Upper lobe of left lung (tissue), 6 donors: ENCODE results near the gene MICAL3. TPM values are rescaled to one million over a fixed set of nuclear protein-coding genes. Genes with fewer than 3 reads are reported as not detected.
A peak's percentile ranks its signal among the peaks of the same experiment; 100 is the strongest.
"Not testable (repeated sequence)": the region's sequence is repeated elsewhere in the genome, so short reads cannot be mapped to it uniquely, and the experiment has no call there.

ENCODE experiments used
- ATAC-seq, 2 donors: fragments of 200-7000 bp; cut with Tn5 transposase; one replicate each; pipeline ENCODE4 v1.9.1; 2022; ENCODE audit warnings: mild to moderate bottlenecking in 2 of 2, moderate library complexity in 2 of 2; ENCODE audit not compliant: low FRiP score in 2 of 2
- DNase-seq, 2 donors: peaks; one replicate each; pipeline ENCODE4 v3.0.0-alpha.2; 2019 to 2020
- H3K27ac ChIP-seq, 4 donors: fragments of 200-600 bp; sonication (generic); one replicate each; pipeline ENCODE4 v1.5.1; 2016 to 2019
- H3K27me3 ChIP-seq, 4 donors: fragments of 200-600 bp; sonication (generic); one replicate each; pipeline ENCODE4 v1.5.1; 2017 to 2019
- H3K36me3 ChIP-seq, 4 donors: fragments of 200-600 bp; sonication (generic); one replicate each; pipeline ENCODE4 v1.5.1; 2016 to 2019
- H3K4me1 ChIP-seq, 4 donors: fragments of 200-600 bp; sonication (generic); one replicate each; pipeline ENCODE4 v1.5.1; 2018 to 2019
- H3K4me3 ChIP-seq, 4 donors: fragments of 200-600 bp; sonication (generic); one replicate each; pipeline ENCODE4 v1.5.1; 2017 to 2019; ENCODE audit warnings: mild to moderate bottlenecking in 2 of 4, moderate library complexity in 1 of 4
- H3K9me3 ChIP-seq, 4 donors: fragments of 200-600 bp; sonication (generic); one replicate each; pipeline ENCODE4 v1.5.1; 2018 to 2019
- CTCF ChIP-seq, 6 experiments: fragments of 450-650 bp in 4 of 6; fragments of 200-600 bp in 2 of 6; sonication (generic) in 2 of 6; IDR thresholded peaks; one replicate each; pipeline ENCODE4 v1.5.1; 2016 to 2019; ENCODE audit warnings: antibody characterized with exemption in 6 of 6
- EP300 ChIP-seq, 4 donors: sonication (generic); formaldehyde crosslinking; IDR thresholded peaks; one replicate each; pipeline ENCODE4 v1.5.1; 2017; ENCODE audit warnings: antibody characterized with exemption in 4 of 4, control low read depth in 2 of 4
- POLR2A ChIP-seq, 4 donors: fragments of 450-650 bp; IDR thresholded peaks; one replicate each; pipeline ENCODE4 v1.5.1; 2016 to 2017; ENCODE audit warnings: antibody characterized with exemption in 4 of 4, mild to moderate bottlenecking in 2 of 4
- POLR2AphosphoS5 ChIP-seq, 2 donors: sonication (generic); formaldehyde crosslinking; IDR thresholded peaks; one replicate each; pipeline ENCODE4 v1.5.1; 2017; ENCODE audit warnings: antibody characterized with exemption in 2 of 2
- WGBS, 2 donors: methylation state at CpG; one replicate each; pipeline ENCODE4 v1.1.5; 2017 to 2018; 5-methylcytosine and 5-hydroxymethylcytosine counted together
- total RNA-seq, 6 donors: library from RNA; depleted of rRNA in 4 of 6; stranded (reverse); fragments of >200 nt in 4 of 6; gene quantifications; one replicate each; pipeline versions ENCODE4 v1.1.0 to v1.2.1, GENCODE V29; 2016 to 2021
- donor health status: DM: no; HTN: no; CAD: no; lungs with moderate emphysema.
- donor health status: DM: no; HTN: yes; CAD: no; lungs with severe emphysema.

The MICAL3 gene
- total RNA-seq, 6 donors from 2014 or later: 6.4 to 39.8 (median 23.4) TPM

GRCh38 chr22:17990942-17991341 is 33.4 kb downstream of the MICAL3 start:
- Histone ChIP-seq H3K27me3 (no peaks in the 10 kb centered on the region), H3K4me1 (peaks cover 0 to 12% (median 5%) of the 10 kb centered on the region in 4 donors), H3K9me3 (no peaks in the 10 kb centered on the region), H3K36me3 (no peaks in the 10 kb centered on the region), H3K27ac (no peak overlapping the region), H3K4me3 (no peak overlapping the region)
- peak in 1 of 2 donors; percentile 63 for DNase-seq
- no peak for TF ChIP-seq POLR2AphosphoS5 (IDR thresholded peaks at IDR 0.05)
- TF ChIP-seq EP300 (IDR thresholded peaks at IDR 0.05): no peak
- TF ChIP-seq CTCF (IDR thresholded peaks at IDR 0.05): no peak
- no peak for TF ChIP-seq POLR2A (IDR thresholded peaks at IDR 0.05)
- ATAC-seq: no peak
- 92 to 94% methylated on average over 8 of the region's 8 CpGs for WGBS, 2 donors

DNA sequence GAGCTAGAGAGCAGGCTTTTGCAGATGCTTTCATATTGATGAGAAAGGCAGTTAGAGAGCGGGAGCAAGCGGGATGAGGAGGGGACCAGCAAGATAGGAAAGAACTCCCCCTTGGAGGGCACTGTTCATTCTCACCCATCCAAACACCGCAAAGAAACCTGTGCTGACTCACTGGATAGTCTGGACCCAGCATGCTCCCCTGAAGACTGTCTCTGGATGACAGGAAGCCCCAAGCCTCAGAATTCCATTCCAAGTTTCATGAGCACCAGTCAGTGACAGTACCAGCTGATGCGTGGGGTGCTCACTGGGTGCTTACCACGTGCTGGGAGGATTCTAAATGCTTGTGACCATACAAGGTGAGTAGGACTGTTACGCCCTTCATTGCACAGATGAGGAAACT is 34.2 kb downstream of the MICAL3 start:
- H3K4me1 ChIP-seq: peaks cover 0 to 12% (median 5%) of the 10 kb centered on the region in 4 donors
- ATAC-seq (no peak), DNase-seq (no peak)
- H3K27ac ChIP-seq: no peak overlapping the region
- no peak for TF ChIP-seq EP300 (IDR thresholded peaks at IDR 0.05)
- no peaks in the 10 kb centered on the region for H3K9me3 ChIP-seq
- no peaks in the 10 kb centered on the region for H3K27me3 ChIP-seq
- H3K4me3 ChIP-seq: no peak overlapping the region
- 88 to 91% methylated on average over 6 of the region's 6 CpGs for WGBS, 2 donors
- H3K36me3 ChIP-seq: no peaks in the 10 kb centered on the region

DNA sequence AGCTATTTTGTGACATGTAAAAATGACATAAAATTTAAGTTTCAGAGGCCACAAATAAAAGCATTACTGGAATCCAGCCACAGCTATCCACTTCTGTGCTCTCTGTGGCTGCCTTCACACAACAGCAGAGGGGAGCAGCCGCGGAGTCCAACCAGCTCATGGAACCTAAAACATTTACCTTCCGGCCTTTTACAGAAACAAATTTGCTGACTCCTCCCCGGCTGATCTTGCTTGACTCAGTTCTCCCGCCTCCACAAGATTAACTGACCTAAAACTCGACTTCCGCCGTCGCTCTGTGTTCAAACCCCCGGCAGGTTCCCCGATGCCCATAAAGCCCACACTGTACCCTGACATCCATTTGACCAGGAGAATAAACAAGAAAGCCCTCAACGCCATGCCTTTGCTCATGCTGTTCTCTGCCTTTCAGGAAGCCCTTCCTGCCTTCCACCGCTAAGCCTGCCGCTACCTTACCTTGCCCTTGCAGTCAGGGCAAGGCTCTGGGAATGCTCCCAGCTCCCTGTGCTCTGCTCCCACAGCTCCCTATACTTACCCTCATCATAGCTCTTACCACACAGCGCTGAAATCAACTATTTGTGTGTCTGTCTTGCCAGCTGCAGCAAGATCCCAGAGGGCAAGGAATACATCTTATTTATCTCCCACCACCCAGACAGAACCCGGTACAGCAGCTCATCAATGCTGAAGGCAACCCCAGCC is 35.4 kb downstream of the MICAL3 start:
- TF ChIP-seq EP300 (IDR thresholded peaks at IDR 0.05) (no peak), POLR2A (IDR thresholded peaks at IDR 0.05) (no peak), CTCF (IDR thresholded peaks at IDR 0.05) (no peak), POLR2AphosphoS5 (IDR thresholded peaks at IDR 0.05) (no peak)
- peaks cover 0 to 12% (median 5%) of the 10 kb centered on the region in 4 donors for H3K4me1 ChIP-seq

DNA sequence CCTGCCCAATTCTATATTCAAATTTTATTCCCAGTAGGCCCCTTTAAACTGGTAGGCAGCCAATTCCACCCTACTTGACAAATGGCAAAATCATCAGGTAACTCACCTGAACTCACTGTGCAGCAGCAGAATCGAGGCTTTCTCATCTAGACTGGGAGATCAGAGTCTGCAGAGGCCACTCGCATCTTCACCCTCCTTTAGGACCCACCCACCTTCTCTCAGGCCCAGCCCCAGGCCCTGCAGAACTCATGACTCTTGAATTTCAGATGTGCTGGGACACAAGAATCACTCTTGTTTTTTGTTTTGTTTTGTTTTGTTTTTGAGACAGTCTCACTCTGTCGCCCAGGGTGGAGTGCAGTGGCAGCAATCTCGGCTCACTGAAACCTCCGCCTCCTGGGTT is 38.8 kb downstream of the MICAL3 start:
- Histone ChIP-seq H3K36me3 (no peaks in the 10 kb centered on the region), H3K4me1 (peaks cover 0 to 10% (median 6%) of the 10 kb centered on the region in 4 donors), H3K4me3 (no peak overlapping the region), H3K27ac (no peak overlapping the region), H3K27me3 (no peaks in the 10 kb centered on the region), H3K9me3 (no peaks in the 10 kb centered on the region)
- TF ChIP-seq POLR2A (IDR thresholded peaks at IDR 0.05) (no peak), EP300 (IDR thresholded peaks at IDR 0.05) (no peak), POLR2AphosphoS5 (IDR thresholded peaks at IDR 0.05) (no peak), CTCF (IDR thresholded peaks at IDR 0.05) (no peak)
- 78 to 88% methylated on average over 5 of the region's 5 CpGs for WGBS, 2 donors
- DNase-seq: no peak
- no peak for ATAC-seq

More for the DNA sequence above, 35.4 kb downstream of the MICAL3 start:
- DNase-seq (no peak), ATAC-seq (no peak)
- Histone ChIP-seq H3K27ac (no peak overlapping the region), H3K9me3 (no peaks in the 10 kb centered on the region), H3K4me3 (no peak overlapping the region), H3K36me3 (no peaks in the 10 kb centered on the region), H3K27me3 (no peaks in the 10 kb centered on the region)
- 90 to 91% methylated on average over 16 of the region's 16 CpGs for WGBS, 2 donors

- peaks cover 0 to 15% (median 11%) of the 10 kb centered on the region in 4 donors for H3K4me1 ChIP-seq
- 76% methylated on average over 11 of the region's 11 CpGs for WGBS, 2 donors
- not testable (repeated sequence) for H3K36me3 ChIP-seq, ATAC-seq, H3K9me3 ChIP-seq, H3K4me3 ChIP-seq, H3K27ac ChIP-seq, H3K27me3 ChIP-seq
- DNase-seq: peak in 1 of 2 donors; percentile 69
Measured at GRCh38 chr22:17985071-17985470, 39.3 kb downstream of the MICAL3 start.

GRCh38 chr22:17984114-17984513 is 40.2 kb downstream of the MICAL3 start:
- Histone ChIP-seq H3K27ac (no peak overlapping the region), H3K4me1 (peaks cover 3 to 17% (median 14%) of the 10 kb centered on the region in 4 donors), H3K27me3 (no peaks in the 10 kb centered on the region), H3K9me3 (no peaks in the 10 kb centered on the region), H3K36me3 (no peaks in the 10 kb centered on the region), H3K4me3 (no peak overlapping the region)
- ATAC-seq: no peak
- TF ChIP-seq EP300 (IDR thresholded peaks at IDR 0.05): no peak
- no peak for TF ChIP-seq CTCF (IDR thresholded peaks at IDR 0.05)
- TF ChIP-seq POLR2A (IDR thresholded peaks at IDR 0.05): no peak
- no peak for TF ChIP-seq POLR2AphosphoS5 (IDR thresholded peaks at IDR 0.05)
- WGBS, 2 donors: 90% methylated on average over 8 of the region's 8 CpGs
- no peak for DNase-seq
